GM12872 (cell line): ENCODE data around the gene PPM1G.

Source experiments
- TF ChIP-seq, protein P1 (sequence below): IDR thresholded peaks from 3 replicates; pipeline ENCODE4 v1.5.1; 2011; ENCODE audit warnings: low read depth, mild to moderate bottlenecking, low read length, moderate library complexity; ENCODE audit not compliant: insufficient read depth

PPM1G gene

DNA sequence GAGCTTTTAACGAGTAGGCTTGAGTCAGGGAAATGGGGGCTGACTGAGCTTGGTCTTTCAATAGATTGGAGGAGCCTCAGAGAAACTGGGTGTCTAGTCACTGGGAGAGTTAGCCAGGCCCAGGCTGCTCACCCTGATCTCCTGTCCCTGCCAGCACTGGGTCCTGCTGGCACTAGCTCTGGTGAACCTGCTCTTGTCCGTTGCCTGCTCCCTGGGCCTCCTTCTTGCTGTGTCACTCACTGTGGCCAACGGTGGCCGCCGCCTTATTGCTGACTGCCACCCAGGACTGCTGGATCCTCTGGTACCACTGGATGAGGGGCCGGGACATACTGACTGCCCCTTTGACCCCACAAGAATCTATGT, 33.5 kb upstream of the PPM1G start:
- TF ChIP-seq, protein P1, sequence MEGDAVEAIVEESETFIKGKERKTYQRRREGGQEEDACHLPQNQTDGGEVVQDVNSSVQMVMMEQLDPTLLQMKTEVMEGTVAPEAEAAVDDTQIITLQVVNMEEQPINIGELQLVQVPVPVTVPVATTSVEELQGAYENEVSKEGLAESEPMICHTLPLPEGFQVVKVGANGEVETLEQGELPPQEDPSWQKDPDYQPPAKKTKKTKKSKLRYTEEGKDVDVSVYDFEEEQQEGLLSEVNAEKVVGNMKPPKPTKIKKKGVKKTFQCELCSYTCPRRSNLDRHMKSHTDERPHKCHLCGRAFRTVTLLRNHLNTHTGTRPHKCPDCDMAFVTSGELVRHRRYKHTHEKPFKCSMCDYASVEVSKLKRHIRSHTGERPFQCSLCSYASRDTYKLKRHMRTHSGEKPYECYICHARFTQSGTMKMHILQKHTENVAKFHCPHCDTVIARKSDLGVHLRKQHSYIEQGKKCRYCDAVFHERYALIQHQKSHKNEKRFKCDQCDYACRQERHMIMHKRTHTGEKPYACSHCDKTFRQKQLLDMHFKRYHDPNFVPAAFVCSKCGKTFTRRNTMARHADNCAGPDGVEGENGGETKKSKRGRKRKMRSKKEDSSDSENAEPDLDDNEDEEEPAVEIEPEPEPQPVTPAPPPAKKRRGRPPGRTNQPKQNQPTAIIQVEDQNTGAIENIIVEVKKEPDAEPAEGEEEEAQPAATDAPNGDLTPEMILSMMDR = no peak

DNA sequence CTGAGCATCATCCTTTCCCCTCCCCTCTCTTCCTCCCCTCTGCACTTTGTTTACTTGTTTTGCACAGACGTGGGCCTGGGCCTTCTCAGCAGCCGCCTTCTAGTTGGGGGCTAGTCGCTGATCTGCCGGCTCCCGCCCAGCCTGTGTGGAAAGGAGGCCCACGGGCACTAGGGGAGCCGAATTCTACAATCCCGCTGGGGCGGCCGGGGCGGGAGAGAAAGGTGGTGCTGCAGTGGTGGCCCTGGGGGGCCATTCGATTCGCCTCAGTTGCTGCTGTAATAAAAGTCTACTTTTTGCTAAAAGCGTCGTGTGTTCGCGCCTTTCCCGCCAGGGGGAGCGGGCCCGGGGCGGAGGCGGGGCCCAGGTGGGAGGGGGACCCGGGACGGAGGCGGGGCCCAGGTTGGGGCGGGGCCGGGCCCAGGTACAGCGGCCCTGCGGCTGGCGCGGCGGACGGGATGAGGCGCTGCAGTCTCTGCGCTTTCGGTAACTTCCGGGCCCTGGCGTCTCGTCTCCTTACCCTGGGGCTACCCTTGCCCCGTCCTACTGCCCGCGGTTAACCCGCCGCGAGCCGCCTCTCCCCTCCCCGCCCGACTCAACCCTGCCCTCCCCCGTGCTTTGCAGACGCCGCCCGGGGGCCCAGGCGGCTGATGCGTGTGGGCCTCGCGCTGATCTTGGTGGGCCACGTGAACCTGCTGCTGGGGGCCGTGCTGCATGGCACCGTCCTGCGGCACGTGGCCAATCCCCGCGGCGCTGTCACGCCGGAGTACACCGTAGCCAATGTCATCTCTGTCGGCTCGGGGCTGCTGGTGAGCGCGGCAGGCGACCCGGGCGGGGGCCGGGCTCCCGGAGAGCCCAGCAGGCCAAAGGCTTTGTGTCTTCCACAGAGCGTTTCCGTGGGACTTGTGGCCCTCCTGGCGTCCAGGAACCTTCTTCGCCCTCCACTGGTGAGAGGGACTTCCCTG, 32.8 kb upstream of the PPM1G start, which contains the start of gene KRTCAP3:
TSS of gene KRTCAP3 (plus strand) at position 424 of the 962 bp plus-strand sequence. CDS start at position 456, 32 bp downstream.
- TF ChIP-seq, protein P1 = peak; percentile 39; the same call in 2 of the 3 replicates

DNA sequence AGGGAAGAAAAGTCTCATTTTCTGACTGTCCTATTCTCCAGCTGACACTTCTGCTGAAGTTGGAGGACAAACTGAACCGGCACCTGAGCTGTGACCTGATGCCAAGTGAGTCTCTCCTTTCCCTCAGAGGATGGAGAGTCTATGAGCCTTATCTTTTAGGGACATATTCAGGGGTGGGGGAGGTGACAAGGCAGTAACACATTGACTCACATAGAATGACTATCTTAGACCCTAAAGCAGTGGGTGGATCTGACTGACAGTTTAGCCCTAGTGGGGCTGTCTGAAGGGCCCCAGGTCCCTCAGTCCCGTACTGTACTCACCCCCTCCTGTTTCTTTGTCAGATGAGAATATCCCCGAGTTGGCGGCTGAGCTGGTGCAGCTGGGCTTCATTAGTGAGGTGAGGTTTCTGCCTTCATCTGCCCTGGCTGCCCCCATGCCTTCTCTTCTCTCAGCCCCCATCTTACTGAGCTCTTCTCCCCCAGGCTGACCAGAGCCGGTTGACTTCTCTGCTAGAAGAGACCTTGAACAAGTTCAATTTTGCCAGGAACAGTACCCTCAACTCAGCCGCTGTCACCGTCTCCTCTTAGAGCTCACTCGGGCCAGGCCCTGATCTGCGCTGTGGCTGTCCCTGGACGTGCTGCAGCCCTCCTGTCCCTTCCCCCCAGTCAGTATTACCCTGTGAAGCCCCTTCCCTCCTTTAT, 32.0 kb upstream of the PPM1G start:
- TF ChIP-seq, protein P1 = no peak

DNA sequence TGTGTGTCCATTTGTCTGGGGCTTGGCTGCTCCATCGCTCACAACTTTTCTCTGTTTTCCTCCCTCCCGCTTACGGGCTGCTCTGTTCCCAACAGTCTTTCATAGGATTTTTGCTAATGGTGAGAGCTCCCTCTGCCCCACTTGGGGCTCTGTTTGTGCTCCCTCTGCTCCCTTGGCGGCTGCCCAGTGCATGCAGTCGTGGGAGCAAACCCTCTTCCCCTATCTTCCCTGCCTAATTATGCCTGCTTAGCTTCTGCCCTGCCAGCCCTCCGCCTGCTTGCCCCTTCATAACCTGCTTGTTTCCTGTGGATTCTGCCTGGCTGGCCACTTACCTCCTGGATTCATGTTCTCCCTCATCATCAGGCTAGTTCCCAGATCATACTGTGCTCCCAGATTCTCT, 26.2 kb upstream of the PPM1G start:
- TF ChIP-seq, protein P1 = no peak

DNA sequence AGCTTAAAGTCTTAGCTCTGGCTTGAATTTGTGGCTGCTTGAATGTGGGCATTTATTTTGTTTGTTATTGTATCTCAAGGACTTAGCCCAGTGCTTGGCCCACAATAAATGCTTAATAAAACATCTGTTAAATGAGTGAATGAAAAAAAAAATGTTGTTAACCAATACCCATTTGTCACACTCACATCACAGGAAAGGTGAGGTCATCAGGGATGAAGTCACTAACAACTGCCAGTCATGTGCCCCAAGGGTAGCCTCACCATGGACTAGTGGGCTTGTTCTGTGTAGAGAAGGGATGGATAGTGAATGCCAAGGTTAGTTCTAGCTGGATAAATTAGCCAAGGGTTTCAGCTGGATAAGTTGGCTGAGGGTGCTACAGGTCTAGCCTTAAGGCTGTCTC, 22.0 kb upstream of the PPM1G start:
- TF ChIP-seq, protein P1 = no peak

DNA sequence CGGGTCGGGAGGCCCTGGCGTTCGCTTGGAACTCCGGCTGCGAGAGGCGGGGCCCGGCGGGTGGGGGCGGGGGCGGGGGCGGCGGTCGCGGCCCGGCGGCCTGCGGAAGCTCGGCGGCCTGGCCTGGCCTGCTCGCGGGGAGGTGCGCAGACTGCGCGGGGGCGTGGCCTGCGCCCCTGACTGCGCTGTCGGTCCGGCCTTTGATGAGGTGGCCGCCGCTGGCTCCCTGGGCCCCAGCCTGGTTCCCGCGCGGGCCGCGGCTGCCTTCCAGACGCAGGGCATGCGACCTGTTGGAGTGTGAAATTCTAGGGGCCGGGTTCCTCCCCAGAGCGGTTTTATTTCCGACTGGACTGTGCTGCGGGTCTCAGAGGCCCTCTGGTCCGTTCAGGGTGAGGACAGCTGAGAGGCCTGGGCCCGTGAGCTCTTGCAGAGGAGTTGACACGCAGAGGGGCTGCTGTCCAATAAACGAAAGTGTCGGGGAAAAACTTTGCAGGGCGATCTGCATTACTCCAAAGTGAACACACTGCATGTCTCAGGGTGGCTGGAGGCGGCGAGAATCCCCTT, 19.7 kb upstream of the PPM1G start:
- TF ChIP-seq, protein P1 = no peak
